Epithelial cell of esophagus (primary cell): ENCODE results near the gene FGD2.
A peak's percentile ranks its signal among the peaks of the same experiment; 100 is the strongest.

ENCODE experiments used
- DNase-seq: peaks from one replicate; pipeline ENCODE4 v3.0.0; 2010; ENCODE audit warnings: low read depth
- H3K4me3 ChIP-seq: 2 replicates; pipeline ENCODE4 v1.5.1; 2011; ENCODE audit warnings: mild to moderate bottlenecking, low read length, control low read depth
- TF ChIP-seq, protein P1 (sequence below): IDR thresholded peaks from 2 replicates; pipeline ENCODE4 v1.5.1; 2011; ENCODE audit warnings: low read depth, mild to moderate bottlenecking, low read length, control low read depth, inconsistent platforms; ENCODE audit not compliant: insufficient read depth; ENCODE audit errors: missing control alignments

FGD2 gene

DNA sequence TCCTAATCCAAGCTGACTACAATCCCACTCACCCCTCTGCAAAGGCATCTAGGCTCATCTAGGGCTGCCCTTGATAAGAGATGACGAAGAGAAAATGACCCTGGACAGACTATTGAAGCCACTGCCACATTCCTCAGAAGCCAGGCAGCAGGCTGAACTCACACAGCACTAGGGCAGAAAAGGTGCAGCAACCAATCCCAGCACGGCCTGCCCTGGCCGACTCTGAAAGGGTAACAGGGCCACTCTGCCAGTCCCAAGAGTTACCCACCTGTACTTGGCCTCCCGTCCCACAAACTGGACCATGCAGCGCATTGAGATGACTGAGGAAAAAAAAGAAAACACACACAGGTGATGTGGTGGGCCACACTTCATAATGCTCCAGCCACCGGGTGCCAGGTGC lies 28.5 kb upstream of the FGD2 start:
- TF ChIP-seq, protein P1, sequence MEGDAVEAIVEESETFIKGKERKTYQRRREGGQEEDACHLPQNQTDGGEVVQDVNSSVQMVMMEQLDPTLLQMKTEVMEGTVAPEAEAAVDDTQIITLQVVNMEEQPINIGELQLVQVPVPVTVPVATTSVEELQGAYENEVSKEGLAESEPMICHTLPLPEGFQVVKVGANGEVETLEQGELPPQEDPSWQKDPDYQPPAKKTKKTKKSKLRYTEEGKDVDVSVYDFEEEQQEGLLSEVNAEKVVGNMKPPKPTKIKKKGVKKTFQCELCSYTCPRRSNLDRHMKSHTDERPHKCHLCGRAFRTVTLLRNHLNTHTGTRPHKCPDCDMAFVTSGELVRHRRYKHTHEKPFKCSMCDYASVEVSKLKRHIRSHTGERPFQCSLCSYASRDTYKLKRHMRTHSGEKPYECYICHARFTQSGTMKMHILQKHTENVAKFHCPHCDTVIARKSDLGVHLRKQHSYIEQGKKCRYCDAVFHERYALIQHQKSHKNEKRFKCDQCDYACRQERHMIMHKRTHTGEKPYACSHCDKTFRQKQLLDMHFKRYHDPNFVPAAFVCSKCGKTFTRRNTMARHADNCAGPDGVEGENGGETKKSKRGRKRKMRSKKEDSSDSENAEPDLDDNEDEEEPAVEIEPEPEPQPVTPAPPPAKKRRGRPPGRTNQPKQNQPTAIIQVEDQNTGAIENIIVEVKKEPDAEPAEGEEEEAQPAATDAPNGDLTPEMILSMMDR, result no peak
- no peak overlapping the region for H3K4me3 ChIP-seq
- no peak for DNase-seq

DNA sequence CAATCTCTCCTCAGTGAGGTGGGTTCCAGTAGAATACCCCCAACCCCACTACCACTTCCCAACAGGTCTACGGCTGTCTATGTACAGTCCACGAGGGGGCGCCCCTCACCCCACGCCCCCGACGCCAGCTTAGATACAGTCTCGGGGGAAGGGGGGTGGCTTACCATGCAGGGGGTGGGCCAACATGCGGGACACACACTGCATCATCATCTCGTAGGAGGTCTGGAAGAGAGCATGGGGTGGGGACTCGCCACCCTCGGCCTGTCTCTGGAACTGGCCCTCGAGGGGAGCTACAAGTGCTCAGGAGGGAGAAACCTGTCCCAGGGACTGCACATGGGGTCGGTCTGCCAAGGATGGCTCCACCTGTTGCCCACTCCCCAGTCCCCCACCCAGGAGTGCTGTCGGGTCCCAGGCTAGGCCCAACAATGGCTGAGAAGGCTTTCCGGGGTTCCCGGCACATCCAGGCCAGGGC lies 27.9 kb upstream of the FGD2 start:
- no peak overlapping the region for H3K4me3 ChIP-seq
- TF ChIP-seq, protein P1, result peak; percentile 45
- no peak for DNase-seq

DNA sequence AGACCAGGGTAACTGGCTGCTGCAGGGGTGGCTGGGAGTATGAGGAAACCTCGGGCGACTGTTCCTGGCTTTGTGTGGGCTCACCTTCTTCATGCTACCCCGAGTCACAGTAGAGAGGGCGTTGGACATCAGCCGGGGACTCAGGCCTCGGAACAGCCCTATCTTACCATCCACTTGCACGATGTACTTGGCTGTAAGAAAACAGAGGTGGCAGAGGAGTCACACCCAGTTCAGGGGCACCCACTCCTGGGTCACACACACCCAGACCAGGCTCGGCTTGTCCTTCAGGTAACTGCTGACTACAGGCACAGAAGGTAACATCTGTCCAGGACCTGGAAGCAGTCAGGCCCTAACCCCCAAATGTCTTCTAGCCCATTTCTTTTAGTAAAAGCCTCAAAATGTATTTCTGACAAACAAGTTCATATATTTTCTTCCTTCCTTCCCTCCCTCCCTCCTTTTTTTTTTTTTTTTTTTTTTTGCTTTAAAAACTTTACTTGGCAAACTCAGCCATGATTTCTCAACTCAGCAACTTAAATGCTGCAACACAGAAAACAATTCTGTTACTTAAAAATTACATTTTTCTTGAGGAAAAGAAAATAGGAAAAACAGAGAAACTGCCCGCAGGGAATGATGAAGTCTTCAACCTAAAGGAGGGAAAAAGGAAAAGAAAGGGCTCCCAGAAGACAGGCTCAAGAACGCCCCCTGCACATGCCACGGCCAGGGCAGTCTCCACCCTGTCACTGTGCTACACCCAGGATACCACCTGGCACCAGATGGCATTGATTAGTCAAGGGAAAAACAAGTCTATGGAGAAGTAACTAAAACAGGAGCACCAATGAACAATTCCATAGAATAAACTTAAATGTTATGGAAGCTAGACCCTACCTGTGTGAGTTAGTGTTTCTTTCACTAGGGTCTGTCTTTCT lies 26.8 kb upstream of the FGD2 start:
- no peak for DNase-seq
- TF ChIP-seq, protein P1, result no peak
- H3K4me3 ChIP-seq, result no peak overlapping the region

DNA sequence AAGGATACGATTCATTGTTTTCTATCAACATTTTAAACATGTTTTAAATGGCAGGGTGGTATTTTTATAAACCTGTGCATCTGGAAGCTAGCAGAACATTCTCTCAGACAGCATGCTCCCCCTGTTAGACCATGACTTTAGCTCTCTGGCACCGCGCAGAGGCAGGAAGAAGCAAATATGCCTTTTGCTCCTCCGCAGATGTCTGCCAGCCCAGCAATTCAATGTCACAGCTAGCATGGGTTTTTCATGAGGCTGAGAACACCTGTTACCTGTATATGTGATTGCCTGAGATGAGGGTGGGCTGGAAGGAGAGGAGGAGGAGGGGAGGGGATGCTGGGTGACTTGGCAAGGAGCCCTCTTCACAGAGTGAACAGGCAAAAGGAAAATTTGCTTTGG lies 26.1 kb upstream of the FGD2 start:
- TF ChIP-seq, protein P1, result peak; percentile 77
- peak; percentile 57 for DNase-seq
- no peak overlapping the region for H3K4me3 ChIP-seq

DNA sequence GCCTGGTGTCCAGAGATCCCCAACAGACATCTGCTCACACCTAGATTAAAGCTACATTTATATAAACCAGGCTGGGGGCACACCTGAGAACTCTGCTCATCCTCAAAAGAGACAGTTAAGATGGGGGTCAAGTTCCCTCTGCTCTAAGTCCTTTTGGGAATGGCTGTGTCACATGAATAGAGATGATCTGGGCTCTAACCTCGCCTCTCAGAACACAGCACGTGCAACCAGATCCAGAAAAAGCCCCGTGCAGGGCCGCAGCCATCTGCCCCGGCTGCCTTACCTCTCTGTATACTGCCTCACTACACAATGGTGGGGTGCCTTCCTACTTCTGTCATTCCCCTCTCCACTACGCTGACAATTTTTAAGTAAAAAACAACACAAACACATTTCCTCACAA lies 25.3 kb upstream of the FGD2 start:
- no peak overlapping the region for H3K4me3 ChIP-seq
- DNase-seq, result no peak
- TF ChIP-seq, protein P1, result no peak

DNA sequence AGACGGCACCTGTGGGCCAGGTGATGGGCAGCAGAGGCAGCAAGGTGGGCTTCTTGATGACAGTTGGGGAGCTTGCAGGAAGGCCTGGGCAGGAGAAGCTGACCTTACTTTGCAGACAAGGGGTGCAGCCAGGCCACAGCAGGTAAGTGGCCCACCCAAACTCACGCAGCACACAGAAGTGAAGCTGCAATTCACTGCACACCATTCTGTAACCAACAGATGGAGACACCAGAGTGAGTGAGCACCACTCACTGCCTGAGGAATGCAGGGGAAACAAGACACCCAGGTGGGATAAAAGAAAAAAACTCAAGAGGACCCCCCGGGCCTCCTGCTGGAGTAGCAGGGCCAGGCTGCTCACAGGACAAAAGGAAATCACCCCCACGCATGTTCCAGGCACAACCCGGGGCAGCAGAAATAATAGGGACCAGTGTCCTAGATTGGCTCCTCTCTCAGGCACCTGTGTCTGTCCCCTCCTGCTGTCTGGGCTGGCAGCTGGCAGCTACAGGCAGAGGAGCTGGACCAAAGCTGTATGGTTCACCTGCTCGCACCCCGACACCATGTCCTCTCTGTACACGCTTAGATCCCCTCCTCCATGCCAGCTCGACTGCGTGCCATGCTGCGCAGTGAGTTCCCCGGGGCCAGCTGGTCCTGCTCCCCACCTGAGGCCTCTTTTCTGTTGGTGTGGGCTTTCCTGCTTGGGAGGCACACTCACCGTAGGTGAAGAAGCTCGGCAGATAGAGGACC lies 24.4 kb upstream of the FGD2 start:
- TF ChIP-seq, protein P1, result no peak
- DNase-seq, result no peak
- no peak overlapping the region for H3K4me3 ChIP-seq
